Testis (tissue), 3 donors: Measurements from ENCODE around the gene HAPSTR1. TPM values are rescaled to one million over a fixed set of nuclear protein-coding genes. Genes with fewer than 3 reads are reported as not detected.

ENCODE experiments used
- DNase-seq: peaks from one replicate; pipeline ENCODE4 v3.0.0-alpha.2; 2019
- H3K27ac ChIP-seq, 2 donors: fragments of 200-600 bp; sonication (generic); one replicate each; pipeline ENCODE4 v1.5.1; 2019
- H3K27me3 ChIP-seq: fragments of 200-600 bp; sonication (generic); one replicate; pipeline ENCODE4 v1.5.1; 2019
- H3K36me3 ChIP-seq: fragments of 200-600 bp; sonication (generic); one replicate; pipeline ENCODE4 v1.5.1; 2017; ENCODE audit warnings: low read depth; ENCODE audit errors: missing control alignments
- H3K4me1 ChIP-seq: fragments of 200-600 bp; sonication (generic); one replicate; pipeline ENCODE4 v1.5.1; 2019
- H3K4me3 ChIP-seq, 2 donors: fragments of 200-600 bp; sonication (generic); one replicate each; pipeline ENCODE4 v1.5.1; 2017 to 2019
- H3K9me3 ChIP-seq: fragments of 200-600 bp; sonication (generic); one replicate; pipeline ENCODE4 v1.5.1; 2017
- POLR2A ChIP-seq: fragments of 450-650 bp; IDR thresholded peaks from one replicate; pipeline ENCODE4 v1.6.1; 2017; ENCODE audit warnings: antibody characterized with exemption, mild to moderate bottlenecking, moderate library complexity
- WGBS, 2 donors: methylation state at CpG; one replicate each; pipeline ENCODE4 v1.1.5; 2018; 5-methylcytosine and 5-hydroxymethylcytosine counted together
- intact Hi-C: fragments of 100-400 bp; cut with DNase I; formaldehyde crosslinking; loops from one replicate; pipeline ENCODE4 v1.15.1; 2023; ENCODE audit warnings: low total_unique reads
- polyA plus RNA-seq: library from polyadenylated mRNA; stranded (reverse); fragments of 350-450 nt; fragmentation: Illumina TruSeq; extraction: RNeasy Lipid Tissue Mini Kit (QIAGEN cat#74804); gene quantifications from one replicate; pipeline ENCODE4 v1.2.3, GENCODE V29; 2014; ENCODE audit warnings: low read depth, low replicate concordance; ENCODE audit not compliant: insufficient read depth
- total RNA-seq, 2 donors: library from RNA; depleted of rRNA; stranded (reverse); fragments of >200 nt; gene quantifications; one replicate each; pipeline ENCODE4 v1.2.3, GENCODE V29; 2016
- TF ChIP-seq, protein P1 (sequence below), 3 experiments: fragments of 450-650 bp in 2 of 3; fragments of 200-600 bp in 1 of 3; sonication (generic) in 1 of 3; IDR thresholded peaks; one replicate each; pipeline ENCODE4 v1.5.1; 2016 to 2019; ENCODE audit warnings: antibody characterized with exemption in 3 of 3, mild to moderate bottlenecking in 2 of 3, moderate library complexity in 1 of 3

HAPSTR1 gene
- total and polyA plus RNA-seq, 3 donors from 2014 or later, result 37.5 to 75.7 (median 68.8) TPM

DNA sequence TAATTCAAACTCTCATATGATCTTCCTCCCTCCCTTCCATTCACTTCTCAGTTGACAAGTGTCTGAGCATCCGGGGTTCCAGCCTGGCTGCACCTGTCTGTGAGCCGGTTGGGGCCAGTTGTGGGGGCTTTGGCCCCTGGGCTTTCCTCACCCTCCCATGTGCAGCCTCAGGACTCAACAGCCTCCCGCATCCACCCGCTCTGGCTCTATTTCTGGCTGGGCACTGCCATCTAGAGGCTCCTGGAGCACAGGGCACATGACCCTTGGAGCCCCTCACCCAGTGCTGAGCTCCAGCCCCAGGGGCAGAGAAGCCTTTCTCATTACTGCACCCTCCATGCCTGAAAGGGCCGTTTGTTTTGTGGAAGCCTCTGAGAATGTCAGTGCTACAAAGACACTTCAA, 43.3 kb downstream of the HAPSTR1 start:
- intact Hi-C loops, result no loop called here
- WGBS, 2 donors, result 50 to 57% methylated on average over 4 to 5 of the region's 5 CpGs
- Histone ChIP-seq H3K36me3 (no peaks in the 10 kb centered on the region), H3K9me3 (no peaks in the 10 kb centered on the region), H3K27ac (no peak overlapping the region), H3K27me3 (no peaks in the 10 kb centered on the region), H3K4me1 (no peaks in the 10 kb centered on the region), H3K4me3 (no peak overlapping the region)
- peak; percentile 66 for DNase-seq
- TF ChIP-seq, protein P1, sequence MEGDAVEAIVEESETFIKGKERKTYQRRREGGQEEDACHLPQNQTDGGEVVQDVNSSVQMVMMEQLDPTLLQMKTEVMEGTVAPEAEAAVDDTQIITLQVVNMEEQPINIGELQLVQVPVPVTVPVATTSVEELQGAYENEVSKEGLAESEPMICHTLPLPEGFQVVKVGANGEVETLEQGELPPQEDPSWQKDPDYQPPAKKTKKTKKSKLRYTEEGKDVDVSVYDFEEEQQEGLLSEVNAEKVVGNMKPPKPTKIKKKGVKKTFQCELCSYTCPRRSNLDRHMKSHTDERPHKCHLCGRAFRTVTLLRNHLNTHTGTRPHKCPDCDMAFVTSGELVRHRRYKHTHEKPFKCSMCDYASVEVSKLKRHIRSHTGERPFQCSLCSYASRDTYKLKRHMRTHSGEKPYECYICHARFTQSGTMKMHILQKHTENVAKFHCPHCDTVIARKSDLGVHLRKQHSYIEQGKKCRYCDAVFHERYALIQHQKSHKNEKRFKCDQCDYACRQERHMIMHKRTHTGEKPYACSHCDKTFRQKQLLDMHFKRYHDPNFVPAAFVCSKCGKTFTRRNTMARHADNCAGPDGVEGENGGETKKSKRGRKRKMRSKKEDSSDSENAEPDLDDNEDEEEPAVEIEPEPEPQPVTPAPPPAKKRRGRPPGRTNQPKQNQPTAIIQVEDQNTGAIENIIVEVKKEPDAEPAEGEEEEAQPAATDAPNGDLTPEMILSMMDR (IDR thresholded peaks at IDR 0.05), result peak in 2 of 3 experiments; percentile 14 to 35
- TF ChIP-seq POLR2A, result no peak

GRCh38 chr16:9135797-9136196, 44.4 kb downstream of the HAPSTR1 start:
- Histone ChIP-seq H3K4me3 (no peak overlapping the region), H3K4me1 (no peaks in the 10 kb centered on the region), H3K27me3 (no peaks in the 10 kb centered on the region), H3K9me3 (no peaks in the 10 kb centered on the region), H3K27ac (no peak overlapping the region), H3K36me3 (no peaks in the 10 kb centered on the region)
- no peak for DNase-seq
- intact Hi-C loops, result no loop called here
- WGBS, 2 donors, result 56 to 82% methylated on average over 8 of the region's 8 CpGs
- TF ChIP-seq POLR2A, result no peak
- TF ChIP-seq, protein P1 (IDR thresholded peaks at IDR 0.05), result no peak

DNA sequence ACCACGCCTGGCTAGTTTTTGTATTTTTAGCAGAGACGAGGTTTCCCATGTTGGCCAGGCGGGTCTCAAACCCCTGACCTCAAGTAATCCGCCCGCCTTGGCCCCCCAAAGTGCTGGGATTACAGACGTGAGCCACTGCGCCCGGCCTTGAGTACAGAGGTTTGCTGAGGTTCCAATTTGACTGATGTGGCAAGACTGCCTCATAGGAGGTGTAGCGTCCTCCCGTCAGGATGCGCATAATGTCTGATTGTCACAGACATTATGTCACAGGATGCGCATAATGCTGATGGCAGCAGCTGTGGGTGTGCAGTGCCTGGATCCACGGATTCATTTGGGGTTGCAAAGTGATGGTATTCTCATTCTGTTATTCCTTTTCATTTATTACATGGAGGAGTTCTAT, 45.2 kb downstream of the HAPSTR1 start:
- TF ChIP-seq, protein P1 (IDR thresholded peaks at IDR 0.05), result no peak
- no peak for TF ChIP-seq POLR2A
- Histone ChIP-seq H3K9me3 (no peaks in the 10 kb centered on the region), H3K4me3 (no peak overlapping the region), H3K27me3 (no peaks in the 10 kb centered on the region), H3K27ac (no peak overlapping the region), H3K4me1 (no peaks in the 10 kb centered on the region), H3K36me3 (no peaks in the 10 kb centered on the region)
- 91 to 92% methylated on average over 5 to 13 of the region's 13 CpGs for WGBS, 2 donors
- intact Hi-C loops, result no loop called here
- no peak for DNase-seq

DNA sequence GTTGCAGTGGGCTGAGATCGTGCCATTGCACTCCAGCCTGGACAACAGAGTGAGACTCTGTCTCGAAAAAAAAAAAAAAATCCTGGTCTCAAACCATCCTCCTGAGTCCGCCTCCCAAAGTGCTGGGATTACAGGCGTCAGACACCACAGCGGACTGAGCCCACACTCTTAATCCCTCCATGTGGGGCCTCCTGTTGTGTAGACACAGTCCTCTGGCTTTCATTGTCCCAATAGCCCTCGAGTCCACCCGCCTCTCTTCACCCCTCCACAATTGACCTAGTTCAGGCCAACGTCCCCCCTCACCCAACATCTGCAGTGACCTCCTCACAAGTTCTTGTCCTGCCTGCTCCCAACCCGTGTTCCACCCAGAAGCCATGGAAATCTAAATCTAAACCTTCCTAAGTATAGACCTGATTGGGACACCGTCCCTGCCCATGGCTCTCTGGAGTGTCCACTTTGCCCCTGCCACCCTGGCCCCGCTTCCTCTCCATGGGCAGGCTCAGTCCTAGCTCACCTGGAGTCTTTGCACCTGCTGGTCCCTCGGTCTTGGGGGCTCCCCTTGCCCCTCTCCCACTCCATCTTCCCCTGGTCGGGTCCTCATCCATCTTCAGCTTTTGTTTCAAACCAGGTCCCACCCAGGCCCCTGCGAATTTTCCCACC, 46.7 kb downstream of the HAPSTR1 start:
- 80 to 84% methylated on average over 14 of the region's 14 CpGs for WGBS, 2 donors
- H3K4me3 ChIP-seq, result no peak overlapping the region
- no peaks in the 10 kb centered on the region for H3K4me1 ChIP-seq
- no peaks in the 10 kb centered on the region for H3K36me3 ChIP-seq
- intact Hi-C loops, result no loop called here
- DNase-seq, result no peak
- no peaks in the 10 kb centered on the region for H3K9me3 ChIP-seq
- no peak for TF ChIP-seq POLR2A
- TF ChIP-seq, protein P1 (IDR thresholded peaks at IDR 0.05), result no peak
- no peaks in the 10 kb centered on the region for H3K27me3 ChIP-seq
- H3K27ac ChIP-seq, result no peak overlapping the region
